HepG2 (cell line): ENCODE data around the gene HABP2. TPM values are rescaled to one million over a fixed set of nuclear protein-coding genes. Genes with fewer than 3 reads are reported as not detected.

Experiments
- ATAC-seq: fragments of 200-7000 bp; cut with Tn5 transposase; 3 replicates; pipeline ENCODE4 v1.9.1; 2020; ENCODE audit warnings: mild to moderate bottlenecking, moderate library complexity
- BruUV-seq: library from RNA; stranded (reverse); fragments of 400-500 nt; replicated peaks from 2 replicates; lab custom pipeline; 2021; lab: Mats Ljungman, UMichigan
- CTCF ChIA-PET: fragments of 300-600 bp; formaldehyde crosslinking; extraction: SDS; loops from one replicate; lab custom pipeline; 2021; ENCODE audit warnings: low total read pairs, inconsistent platforms, low intra/inter-chr PET ratio; lab: Yijun Ruan, JAX
- POLR2A ChIA-PET: fragments of 350-600 bp; sonication (Branson Sonifier 250); formaldehyde crosslinking; loops from one replicate; lab custom pipeline; 2020; ENCODE audit warnings: antibody characterized with exemption, inconsistent platforms; lab: Yijun Ruan, JAX
- DNase-seq: peaks from one replicate; pipeline ENCODE4 v3.0.0-alpha.2; 2015; ENCODE audit warnings: low spot score
- FAIRE-seq: peaks from 3 replicates; lab custom pipeline; 2011; peaks lifted over from hg19 to GRCh38; lab: Jason Lieb, UNC
- H2AFZ ChIP-seq: one replicate; pipeline ENCODE4 v1.6.1; 2011; ENCODE audit warnings: low read length, inconsistent platforms
- H3K27ac ChIP-seq: fragments of 300-600 bp; 3 replicates; pipeline ENCODE4 v1.8.0; 2011; ENCODE audit warnings: mixed run types, mild to moderate bottlenecking, mixed read lengths, low read length, inconsistent platforms; ENCODE audit not compliant: insufficient read depth; ENCODE audit errors: extremely low read length
- H3K27me3 ChIP-seq, 2 experiments: fragments of 200-600 bp in 1 of 2; 2 replicates in 1 of 2; 3 replicates in 1 of 2; pipeline versions ENCODE4 v1.6.0 to v1.8.0; 2011; ENCODE audit warnings: low read length in 2 of 2, mild to moderate bottlenecking in 2 of 2, moderate library complexity in 2 of 2, inconsistent platforms in 1 of 2; ENCODE audit not compliant: insufficient read depth in 2 of 2, control insufficient read depth in 1 of 2
- H3K36me3 ChIP-seq, 2 experiments: fragments of 200-600 bp in 1 of 2; replicated peaks in 1 of 2; 2 replicates in 1 of 2; 3 replicates in 1 of 2; pipeline versions ENCODE4 v1.5.1 to v1.8.0; 2011; ENCODE audit warnings: low read length in 2 of 2, inconsistent platforms in 1 of 2; ENCODE audit not compliant: insufficient read depth in 2 of 2, control insufficient read depth in 1 of 2
- H3K4me1 ChIP-seq: 2 replicates; pipeline ENCODE4 v1.5.1; 2012; ENCODE audit warnings: low read length, inconsistent platforms; ENCODE audit not compliant: insufficient read depth
- H3K4me2 ChIP-seq: 2 replicates; pipeline ENCODE4 v1.6.0; 2011; ENCODE audit warnings: low read depth, low read length, inconsistent platforms
- H3K4me3 ChIP-seq, 3 experiments: fragments of 200-600 bp in 1 of 3; sonication (generic), shearing (Covaris generic) in 1 of 3; replicated peaks in 1 of 3; 2 replicates each; pipeline ENCODE4 v1.5.1; 2011 to 2016; ENCODE audit warnings: low read length in 3 of 3, inconsistent platforms in 2 of 3, low read depth in 2 of 3, mild to moderate bottlenecking in 2 of 3, control low read depth in 1 of 3, mixed read lengths in 1 of 3; ENCODE audit not compliant: insufficient read depth in 1 of 3
- H3K79me2 ChIP-seq: one replicate; pipeline ENCODE4 v1.6.1; 2011; ENCODE audit warnings: low read length, inconsistent platforms; ENCODE audit not compliant: insufficient read depth
- H3K9ac ChIP-seq: 2 replicates; pipeline ENCODE4 v1.6.0; 2011; ENCODE audit warnings: mild to moderate bottlenecking, low read depth, low read length, inconsistent platforms; ENCODE audit not compliant: insufficient read depth
- H3K9me3 ChIP-seq: 2 replicates; pipeline ENCODE4 v1.5.1; 2012; ENCODE audit warnings: mild to moderate bottlenecking, low read length
- H4K20me1 ChIP-seq: 2 replicates; pipeline ENCODE4 v1.6.0; 2011; ENCODE audit warnings: inconsistent platforms, mild to moderate bottlenecking, low read length, moderate library complexity; ENCODE audit not compliant: insufficient read depth
- ATF1 ChIP-seq: IDR thresholded peaks from 2 replicates; pipeline ENCODE4 v1.6.1; 2016; ENCODE audit warnings: mild to moderate bottlenecking, control low read depth
- CHD2 ChIP-seq: IDR thresholded peaks from 2 replicates; pipeline ENCODE4 v1.6.1; 2011; ENCODE audit warnings: low read depth, low read length, improper control_type of control experiment
- HOXA7 ChIP-seq: sonication (generic); formaldehyde crosslinking; IDR thresholded peaks from 2 replicates; pipeline ENCODE4 v1.8.1; 2022; ENCODE audit warnings: mild to moderate bottlenecking, missing genetic modification reagents, moderate library complexity
- KAT8 ChIP-seq: IDR thresholded peaks from 2 replicates; pipeline ENCODE4 v1.6.1; 2016; ENCODE audit warnings: missing genetic modification reagents, missing compliant biosample characterization
- NFE2L1 ChIP-seq: sonication (generic); formaldehyde crosslinking; IDR thresholded peaks from 2 replicates; pipeline ENCODE4 v1.4.0; 2020; ENCODE audit warnings: missing genetic modification reagents, mild to moderate bottlenecking, borderline replicate concordance
- NR1H2 ChIP-seq: sonication (generic); formaldehyde crosslinking; IDR thresholded peaks from 2 replicates; pipeline ENCODE4 v1.8.1; 2022; ENCODE audit warnings: low read depth, missing genetic modification reagents, borderline replicate concordance
- SAP130 ChIP-seq: IDR thresholded peaks from 2 replicates; pipeline ENCODE4 v1.6.1; 2016; ENCODE audit warnings: low read depth
- SMAD3 ChIP-seq: sonication (generic); formaldehyde crosslinking; IDR thresholded peaks from 2 replicates; pipeline ENCODE4 v1.4.0; 2020; ENCODE audit warnings: missing genetic modification reagents
- SNRNP70 ChIP-seq: fragments of 200-400 bp; formaldehyde crosslinking; IDR thresholded peaks from 2 replicates; pipeline ENCODE4 v1.6.1; 2017; ENCODE audit warnings: mild to moderate bottlenecking, low read depth, low read length, moderate library complexity
- TGIF2 ChIP-seq: IDR thresholded peaks from 2 replicates; pipeline ENCODE4 v1.6.1; 2016; ENCODE audit warnings: control low read depth, missing compliant biosample characterization
- ZBTB7B ChIP-seq: sonication (generic); formaldehyde crosslinking; IDR thresholded peaks from 2 replicates; pipeline ENCODE4 v1.4.0; 2020; ENCODE audit warnings: missing genetic modification reagents
- ZNF343 ChIP-seq: sonication (generic); formaldehyde crosslinking; IDR thresholded peaks from 2 replicates; pipeline ENCODE4 v1.4.0; 2020; ENCODE audit warnings: mild to moderate bottlenecking, missing genetic modification reagents
- ZXDC ChIP-seq: sonication (generic); formaldehyde crosslinking; IDR thresholded peaks from 2 replicates; pipeline ENCODE4 v1.5.0; 2020; ENCODE audit warnings: mild to moderate bottlenecking, missing genetic modification reagents
- WGBS: methylation state at CpG from one replicate; pipeline ENCODE4 v1.1.6; 2017; ENCODE audit warnings: low lambda C conversion rate; 5-methylcytosine and 5-hydroxymethylcytosine counted together
- in situ Hi-C: cut with HindIII; loops from 2 replicates; pipeline ENCODE4 v1.10.0; 2017; ENCODE audit warnings: low pct_unique_long_range_greater_than_20kb; ENCODE audit not compliant: extremely low pct_ligation_motif_present
- intact Hi-C: fragments of 100-400 bp; cut with micrococcal nuclease; formaldehyde crosslinking; loops from one replicate; pipeline ENCODE4 v1.10.0; 2022; ENCODE audit not compliant: unreplicated experiment
- polyA plus RNA-seq, 8 experiments: library from polyadenylated mRNA; depleted of rRNA in 3 of 8; stranded (reverse) in 7 of 8; unstranded in 1 of 8; fragments of >200 nt; fragmentation: Illumina TruSeq in 4 of 8; extraction: Trizol in 4 of 8; gene quantifications; 2 replicates each; pipeline versions ENCODE4 v1.2.1 to v1.2.3, GENCODE V29; 2011 to 2016; ENCODE audit warnings: low read depth in 4 of 8, missing spikeins in 1 of 8, mixed read lengths in 1 of 8; ENCODE audit not compliant: insufficient read depth in 1 of 8
- total RNA-seq, 5 experiments: library from RNA; depleted of rRNA; stranded (reverse); fragments of >200 nt; fragmentation: Illumina TruSeq; extraction: Trizol; gene quantifications; 2 replicates each; pipeline ENCODE4 v1.2.3, GENCODE V29; 2016; ENCODE audit warnings: low read depth in 1 of 5
- TF ChIP-seq, protein P1 (sequence below): sonication (generic); formaldehyde crosslinking; IDR thresholded peaks from 2 replicates; pipeline ENCODE4 v1.5.0; 2020; ENCODE audit warnings: mild to moderate bottlenecking, low read depth, missing genetic modification reagents, borderline replicate concordance
- TF ChIP-seq, protein P2 (sequence below): sonication (generic); formaldehyde crosslinking; IDR thresholded peaks from 2 replicates; pipeline ENCODE4 v1.4.0; 2020; ENCODE audit warnings: low read depth, mild to moderate bottlenecking, missing genetic modification reagents

Gene HABP2
- total and polyA plus RNA-seq, 2 of the 13 experiments (the other 11 are each of a cell fraction or from before 2014, with no cell fraction given), result 0.12 to 0.13 TPM

DNA sequence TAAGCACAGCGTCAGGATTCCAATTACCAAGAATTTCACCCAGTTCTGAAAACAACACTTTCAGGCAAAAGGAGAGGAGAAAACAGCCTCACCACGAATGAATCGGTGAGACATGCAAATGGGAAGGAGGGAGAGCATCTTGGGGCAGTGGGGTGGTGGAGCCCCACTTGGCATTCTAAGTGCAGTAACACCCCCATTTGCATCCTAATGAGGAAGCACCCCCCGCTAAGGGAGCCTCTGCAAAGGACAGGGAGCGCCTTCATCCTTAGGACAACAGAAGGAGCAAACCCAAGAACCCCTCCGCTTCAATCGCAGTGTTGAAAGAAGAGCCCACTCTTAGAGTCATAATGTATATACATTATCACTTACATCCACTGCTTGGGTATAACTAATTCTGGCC, 64.2 kb downstream of the HABP2 start (continued):
- TF ChIP-seq, protein P1, sequence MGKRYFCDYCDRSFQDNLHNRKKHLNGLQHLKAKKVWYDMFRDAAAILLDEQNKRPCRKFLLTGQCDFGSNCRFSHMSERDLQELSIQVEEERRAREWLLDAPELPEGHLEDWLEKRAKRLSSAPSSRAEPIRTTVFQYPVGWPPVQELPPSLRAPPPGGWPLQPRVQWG (CRISPR knock-in tag), result no peak
- TF ChIP-seq CHD2, result no peak

- 38% methylated on average over 7 of the region's 7 CpGs for WGBS
- H3K27me3 ChIP-seq, result peaks cover 0 to 18% of the 10 kb centered on the region in 2 experiments; a peak in 3 of 5 replicates
- no peak overlapping the region for H3K4me3 ChIP-seq
- CTCF ChIA-PET, result no interaction called here
- FAIRE-seq (no peak), DNase-seq (no peak), ATAC-seq (no peak)
- H2AFZ ChIP-seq, result no peak overlapping the region
- no peak overlapping the region for H3K4me2 ChIP-seq
- no peaks in the 10 kb centered on the region for H3K79me2 ChIP-seq
- POLR2A ChIA-PET, result no interaction called here
- no peaks in the 10 kb centered on the region for H3K9me3 ChIP-seq
- no peak overlapping the region for H3K27ac ChIP-seq
- no TSS peak for BruUV-seq
- no peaks in the 10 kb centered on the region for H4K20me1 ChIP-seq
- H3K4me1 ChIP-seq, result no peaks in the 10 kb centered on the region
- TF ChIP-seq ATF1 (CRISPR knock-in tag), result no peak
- TF ChIP-seq SMAD3 (CRISPR knock-in tag), result no peak
- no peak for TF ChIP-seq NR1H2
- TF ChIP-seq SNRNP70, result no peak
- TF ChIP-seq NFE2L1, result no peak
- TF ChIP-seq TGIF2 (CRISPR knock-in tag), result no peak
- H3K9ac ChIP-seq, result no peak overlapping the region
- in situ Hi-C loops, result no loop called here
- intact Hi-C loops, result no loop called here
- H3K36me3 ChIP-seq, result no peaks in the 10 kb centered on the region
These were observed 65.5 kb downstream of the HABP2 start for GRCh38 chr10:113618338-113618737.

- H3K4me3 ChIP-seq, result no peak overlapping the region
- intact Hi-C loops (no loop called here), in situ Hi-C loops (no loop called here)
- no peaks in the 10 kb centered on the region for H3K4me1 ChIP-seq
- no peak overlapping the region for H3K27ac ChIP-seq
- no peak for FAIRE-seq
- no peaks in the 10 kb centered on the region for H3K9me3 ChIP-seq
- H3K9ac ChIP-seq, result no peak overlapping the region
- ATAC-seq, result no peak
- no peaks in the 10 kb centered on the region for H4K20me1 ChIP-seq
- no TSS peak for BruUV-seq
- H3K27me3 ChIP-seq, result peaks cover 0 to 28% of the 10 kb centered on the region in 2 experiments; a peak in 2 of 5 replicates
- no peak overlapping the region for H2AFZ ChIP-seq
- no peaks in the 10 kb centered on the region for H3K79me2 ChIP-seq
- DNase-seq, result no peak
- CTCF ChIA-PET, result no interaction called here
- POLR2A ChIA-PET, result no interaction called here
- H3K36me3 ChIP-seq, result no peaks in the 10 kb centered on the region
- H3K4me2 ChIP-seq, result no peak overlapping the region
- 7% methylated on average over 1 of the region's 1 CpG for WGBS
- TF ChIP-seq ZBTB7B (CRISPR knock-in tag) (no peak), ZXDC (CRISPR knock-in tag) (no peak), SAP130 (CRISPR knock-in tag) (no peak), ZNF343 (no peak), KAT8 (CRISPR knock-in tag) (no peak), HOXA7 (CRISPR knock-in tag) (no peak)
- TF ChIP-seq, protein P2, sequence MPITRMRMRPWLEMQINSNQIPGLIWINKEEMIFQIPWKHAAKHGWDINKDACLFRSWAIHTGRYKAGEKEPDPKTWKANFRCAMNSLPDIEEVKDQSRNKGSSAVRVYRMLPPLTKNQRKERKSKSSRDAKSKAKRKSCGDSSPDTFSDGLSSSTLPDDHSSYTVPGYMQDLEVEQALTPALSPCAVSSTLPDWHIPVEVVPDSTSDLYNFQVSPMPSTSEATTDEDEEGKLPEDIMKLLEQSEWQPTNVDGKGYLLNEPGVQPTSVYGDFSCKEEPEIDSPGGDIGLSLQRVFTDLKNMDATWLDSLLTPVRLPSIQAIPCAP (CRISPR knock-in tag), result no peak
These were observed 66.5 kb downstream of the HABP2 start for GRCh38 chr10:113619401-113619800.
